ENCODE results near the gene HS1BP3. TPM values are rescaled to one million over a fixed set of nuclear protein-coding genes. Genes with fewer than 3 reads are reported as not detected.

HS1BP3 gene
- total and polyA plus RNA-seq, 2 of the 4 experiments (the other 2 are of a cell fraction), result 9.0 to 14.8 TPM

GRCh38 chr2:20615466-20616241 lies 35.2 kb downstream of the HS1BP3 start (continued):
- TF ChIP-seq CTCF (conservative IDR thresholded peaks at IDR 0.05; ENCODE audit: low read depth, low read length), result no peak

- H3K18ac ChIP-seq (ENCODE audit: low read depth, low read length), result no peak overlapping the region; the same call in 1 of the 2 replicates
- H2BK120ac ChIP-seq (ENCODE audit: low read depth, low read length), result no peak overlapping the region
- H2AK9ac ChIP-seq (replicated peaks; ENCODE audit: low read depth, low read length, poor library complexity), result peak overlapping the region; percentile 17
- no peak overlapping the region for H3K9ac ChIP-seq (ENCODE audit: low read depth, low read length)
- no peak overlapping the region for H3K27ac ChIP-seq (ENCODE audit: insufficient read depth, low read length)
- no peaks in the 10 kb centered on the region for H4K20me1 ChIP-seq (ENCODE audit: insufficient read depth, low read length)
- peak overlapping the region; percentile 30; the same call in 1 of the 2 replicates for H3K14ac ChIP-seq (replicated peaks; ENCODE audit: low read depth, low read length)
- intact Hi-C loops (cut with micrococcal nuclease), result no loop called here
- POLR2A ChIA-PET (ENCODE audit: unreplicated experiment), result interaction anchor here (0.5 to 1.1 kb wide), 2 partner anchors 168 to 171 kb away, joined by 4 to 5 read pairs; partner anchors contain the start of gene RHOB
- no peak overlapping the region for H3K4me3 ChIP-seq (ENCODE audit: insufficient read depth, low read depth, low read length)
- ATAC-seq (ENCODE audit: low read depth), result no peak
- H3K4me1 ChIP-seq (ENCODE audit: control insufficient read depth, insufficient read depth, low read length), result peaks cover 33% of the 10 kb centered on the region
- no peaks in the 10 kb centered on the region for H3K9me3 ChIP-seq (ENCODE audit: control insufficient read depth, insufficient read depth, low read length)
- dilution Hi-C loops (cut with HindIII; ENCODE audit: low sequenced_read_pairs, unreplicated experiment), result no loop called here
- no peak for TF ChIP-seq MAZ (IDR thresholded peaks at IDR 0.05; ENCODE audit: borderline replicate concordance, low read depth, low read length)
- H2AFZ ChIP-seq (replicated peaks; ENCODE audit: low read length, poor library complexity), result no peak overlapping the region
- 100% methylated on average over 1 of the region's 6 CpGs; no CpG with 5 or more reads in 1 of the 2 experiments for WGBS, 2 experiments (ENCODE audit: extremely low coverage in 2 of 2, insufficient read length in 1 of 2)
- no peak overlapping the region for H4K8ac ChIP-seq (ENCODE audit: low read depth in 2 of 2, low read length in 2 of 2)
- peak overlapping the region; percentile 16; the same call in 1 of the 2 replicates for H3K4ac ChIP-seq (ENCODE audit: low read depth, low read length)
- no peak overlapping the region for H2BK20ac ChIP-seq (ENCODE audit: low read depth, low read length)
- no TSS peak for BruUV-seq (replicated peaks)
- peaks cover 2% of the 10 kb centered on the region; the same call in 1 of the 2 replicates for H3K36me3 ChIP-seq (ENCODE audit: control insufficient read depth, insufficient read depth, low read length)
- no peak overlapping the region; the same call in 2 of the 3 replicates for H2BK15ac ChIP-seq (ENCODE audit: low read depth, low read length)
- no peak for DNase-seq
- H3K4me2 ChIP-seq (ENCODE audit: low read depth, low read length), result no peak overlapping the region
- H2AK5ac ChIP-seq (ENCODE audit: low read depth, low read length), result no peak overlapping the region
- no peaks in the 10 kb centered on the region for H3K27me3 ChIP-seq (ENCODE audit: control insufficient read depth, insufficient read depth, low read length)
- H3K79me1 ChIP-seq (ENCODE audit: low read depth in 1 of 2, low read length in 2 of 2), result peaks cover 0 to 25% of the 10 kb centered on the region in 2 experiments; a peak in 1 of 4 replicates
- H3K23ac ChIP-seq (ENCODE audit: low read depth, low read length), result no peak overlapping the region
- no peak overlapping the region for H2BK5ac ChIP-seq (ENCODE audit: low read depth, low read length, poor library complexity, severe bottlenecking)
- no peak overlapping the region for H4K91ac ChIP-seq (ENCODE audit: insufficient read depth, low read depth, low read length)
- no peak overlapping the region for H3K56ac ChIP-seq (ENCODE audit: extremely low read depth, insufficient read depth, low read length)
- in situ Hi-C loops (cut with MboI; ENCODE audit: low sequenced_read_pairs), result no loop called here
- CTCF ChIA-PET, result no interaction called here
- H3K9me1 ChIP-seq (ENCODE audit: insufficient read depth, low read length), result peaks cover 32% of the 10 kb centered on the region
- H4K5ac ChIP-seq (ENCODE audit: low read depth, low read length), result no peak overlapping the region
Measured at GRCh38 chr2:20615068-20615465, 35.8 kb downstream of the HS1BP3 start.
